OCI-M2 (cell line): ENCODE measurements around the gene BMP2K.

ENCODE experiments used
- DNase-seq: peaks from one replicate; lab custom pipeline; 2025; ENCODE audit not compliant: unreplicated experiment; lab: John Stamatoyannopoulos, UW

Gene BMP2K

DNA sequence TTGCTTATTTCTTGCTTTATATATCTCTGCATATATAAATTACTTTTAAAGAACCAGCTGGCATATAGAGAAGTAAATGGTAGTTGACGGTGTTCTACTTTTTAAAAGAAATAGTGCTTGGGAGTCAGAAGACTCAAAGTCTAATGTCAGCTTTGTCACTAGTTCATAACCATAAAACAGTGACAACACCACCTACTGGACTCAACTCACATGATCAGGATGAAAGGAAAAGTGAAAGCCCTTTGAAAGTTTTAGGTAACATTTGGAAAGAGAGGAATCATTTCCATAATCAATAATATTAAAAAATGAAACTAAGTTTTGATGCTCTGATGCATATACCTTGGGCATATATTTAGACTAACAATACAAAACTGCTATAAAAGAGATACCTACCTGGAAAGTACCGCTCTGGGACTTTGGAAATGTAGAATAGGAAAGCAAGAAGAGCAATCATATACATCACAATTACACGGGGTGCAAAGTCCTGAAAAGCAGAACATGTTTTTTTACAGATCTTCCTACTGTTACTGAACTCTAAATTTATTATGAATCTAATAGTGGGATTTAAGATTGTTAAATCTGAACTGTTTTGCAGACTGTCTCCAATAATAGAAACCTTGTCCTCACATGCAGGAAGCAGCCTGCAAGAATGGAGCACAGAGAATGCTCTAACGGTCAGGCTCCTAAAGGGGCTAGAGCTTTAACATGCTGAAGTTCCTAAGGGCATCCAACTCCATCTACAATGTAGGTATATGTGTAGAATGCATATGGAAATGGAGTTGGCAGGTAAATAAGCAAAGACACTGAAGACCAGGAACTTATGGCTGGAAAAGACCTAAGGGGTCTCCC lies 147.5 kb downstream of the BMP2K start:
- no peak for DNase-seq

GRCh38 chr4:78926826-78927225 lies 150.7 kb downstream of the BMP2K start:
- no peak for DNase-seq

DNA sequence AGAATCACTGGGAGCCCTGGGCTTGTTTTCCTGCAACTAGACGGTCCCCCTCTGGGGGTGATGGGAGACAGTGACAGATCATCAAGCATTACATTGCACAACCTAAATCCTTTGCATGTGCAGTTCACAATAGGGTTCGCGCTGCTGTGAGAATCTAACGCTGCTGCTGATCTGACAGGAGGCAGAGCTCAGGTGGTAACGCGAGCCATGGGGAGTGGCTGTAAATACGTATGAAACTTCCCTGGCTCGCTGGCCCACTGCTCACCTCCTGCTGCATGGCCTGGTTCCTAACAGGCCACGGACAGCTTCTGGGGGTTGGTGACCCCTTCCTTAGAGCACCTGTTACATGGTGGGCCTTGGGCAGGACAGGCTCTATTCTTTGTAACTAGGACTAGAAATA lies 152.7 kb downstream of the BMP2K start:
- DNase-seq, result no peak

DNA sequence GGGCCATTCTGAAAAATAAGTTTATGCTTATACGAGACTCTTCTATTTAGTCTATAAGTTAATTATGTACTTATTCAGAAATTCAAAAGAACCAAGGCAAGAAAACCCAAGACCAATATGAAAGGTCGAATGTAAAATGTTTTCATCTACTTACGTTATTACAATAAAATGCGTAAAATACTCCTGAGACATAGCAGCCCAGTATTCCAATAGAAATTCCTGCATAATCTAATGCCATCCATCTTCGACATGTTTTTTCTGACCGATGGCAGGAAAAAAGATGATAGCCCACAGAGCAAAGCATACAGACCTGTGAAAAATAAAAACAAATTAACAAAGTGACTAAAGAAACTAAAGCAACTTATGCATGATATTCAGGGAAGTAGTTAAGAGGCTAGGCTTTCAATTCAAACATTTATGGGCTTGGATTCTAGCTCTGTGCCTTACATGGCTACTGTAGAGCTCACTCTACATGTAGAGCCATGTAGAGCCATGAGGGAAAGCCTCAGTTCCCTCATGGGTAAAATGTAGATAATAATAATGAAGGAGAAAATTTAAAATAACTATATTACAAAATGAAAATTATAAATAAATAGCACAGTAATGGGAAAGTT lies 154.0 kb downstream of the BMP2K start:
- no peak for DNase-seq

- DNase-seq, result no peak
Measured at GRCh38 chr4:78936989-78937388, 160.8 kb downstream of the BMP2K start.

DNA sequence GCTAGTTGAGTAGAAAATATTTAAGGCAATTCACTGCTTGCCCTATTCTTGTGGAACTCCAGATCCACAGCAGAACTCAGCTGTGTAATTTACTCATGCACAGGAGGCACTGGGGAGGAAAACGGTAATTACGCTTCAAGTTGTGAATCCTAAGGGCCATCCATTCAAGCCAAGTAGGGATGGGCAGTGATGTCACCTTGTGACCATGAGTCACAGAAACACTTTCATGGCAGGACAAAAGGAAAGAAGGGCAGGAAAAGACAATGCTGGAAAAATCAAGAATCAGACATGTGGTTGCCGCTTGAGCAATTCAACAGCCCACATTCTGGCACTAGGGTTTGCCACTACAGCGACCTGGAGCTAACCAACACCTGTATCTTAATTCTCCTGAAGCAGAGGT lies 161.7 kb downstream of the BMP2K start:
- no peak for DNase-seq

DNA sequence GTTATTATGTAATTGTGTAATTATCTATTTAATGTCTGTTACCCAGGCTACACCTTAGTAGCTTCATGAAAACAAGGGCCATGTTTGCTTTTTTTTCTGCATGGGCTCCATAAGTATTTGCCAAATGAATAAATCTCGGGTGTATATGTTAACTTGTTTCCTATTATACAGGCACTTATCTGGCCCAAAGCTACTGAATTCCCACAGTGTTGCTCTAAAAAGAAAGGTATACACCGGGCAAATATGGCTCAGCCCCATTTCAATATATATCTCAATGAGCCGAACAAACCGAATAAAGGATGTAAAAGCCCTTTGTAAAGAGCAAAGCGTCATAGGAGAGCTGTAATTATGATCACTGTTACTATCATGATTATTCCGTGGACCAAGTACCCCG lies 162.3 kb downstream of the BMP2K start:
- DNase-seq, result no peak

- peak; percentile 19 for DNase-seq
Measured at GRCh38 chr4:78938868-78939666, 162.9 kb downstream of the BMP2K start, which contains the start of gene PAQR3. Gene PAQR3, minus strand, starts transcription at chr4:78939438. Its CDS starts 214 bp downstream, at chr4:78939224.

GRCh38 chr4:78939667-78940008 lies 163.5 kb downstream of the BMP2K start:
- no peak for DNase-seq

GRCh38 chr4:78940752-78941151 lies 164.6 kb downstream of the BMP2K start:
- DNase-seq, result no peak

DNA sequence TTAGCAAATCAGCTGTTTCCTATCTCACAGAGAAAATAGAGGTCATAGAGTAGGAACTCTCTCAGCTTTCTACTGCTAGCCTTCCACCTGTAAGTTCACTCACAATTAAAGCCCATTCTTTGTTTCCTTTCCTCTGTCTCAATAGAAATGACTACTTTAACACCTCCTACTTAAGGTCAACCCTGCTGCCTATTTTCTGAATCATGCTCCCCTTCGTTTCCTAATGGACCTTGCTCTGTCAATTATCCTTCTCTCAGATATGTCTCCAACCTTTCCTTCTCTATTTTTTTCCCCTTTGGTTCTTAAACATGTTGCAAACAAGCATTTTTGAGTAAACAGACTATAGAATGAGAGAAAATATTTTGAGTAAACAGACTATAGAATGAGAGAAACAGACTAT lies 168.2 kb downstream of the BMP2K start:
- DNase-seq, result no peak

- DNase-seq, result no peak
Measured at GRCh38 chr4:78945651-78946179, 169.6 kb downstream of the BMP2K start.

DNA sequence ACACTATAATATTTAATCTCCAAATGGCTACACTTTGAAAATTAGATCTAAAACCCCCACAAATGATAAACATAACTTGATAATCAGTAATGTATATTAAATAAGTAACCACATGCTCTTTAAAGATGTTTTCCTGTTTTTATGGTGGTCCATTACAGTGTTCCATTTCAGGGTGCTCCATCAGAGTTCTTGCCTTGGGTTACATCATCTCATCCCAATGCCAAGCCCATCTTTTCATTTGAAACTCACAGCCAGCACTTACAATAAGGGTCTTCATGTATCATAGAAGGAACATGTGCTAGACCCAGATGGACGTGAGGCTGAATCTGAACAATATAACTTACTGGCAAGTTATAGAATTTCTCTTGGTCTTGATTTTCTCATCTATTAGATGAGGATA lies 173.6 kb downstream of the BMP2K start:
- DNase-seq, result no peak

GRCh38 chr4:78951862-78952472 lies 175.8 kb downstream of the BMP2K start:
- DNase-seq, result no peak

DNA sequence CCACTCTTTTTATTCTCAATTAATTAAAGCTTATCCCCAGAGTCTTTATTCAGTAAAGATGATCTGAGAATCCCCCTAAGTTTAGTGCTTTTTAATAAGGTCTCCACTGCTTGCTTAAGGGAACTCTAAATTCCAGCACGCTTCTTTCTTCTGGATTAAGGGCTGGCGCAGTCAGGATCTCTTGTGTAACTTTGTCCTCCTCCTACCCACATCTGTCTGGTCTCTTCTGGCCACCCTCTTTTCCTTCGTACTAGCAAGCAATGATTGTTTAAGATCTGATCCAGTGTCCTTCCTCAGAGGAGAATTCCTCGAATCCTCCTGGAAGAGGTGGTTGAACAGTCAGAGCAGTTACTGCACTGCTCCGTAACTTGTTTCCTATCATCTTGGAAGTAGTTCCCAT lies 177.1 kb downstream of the BMP2K start:
- DNase-seq, result no peak

DNA sequence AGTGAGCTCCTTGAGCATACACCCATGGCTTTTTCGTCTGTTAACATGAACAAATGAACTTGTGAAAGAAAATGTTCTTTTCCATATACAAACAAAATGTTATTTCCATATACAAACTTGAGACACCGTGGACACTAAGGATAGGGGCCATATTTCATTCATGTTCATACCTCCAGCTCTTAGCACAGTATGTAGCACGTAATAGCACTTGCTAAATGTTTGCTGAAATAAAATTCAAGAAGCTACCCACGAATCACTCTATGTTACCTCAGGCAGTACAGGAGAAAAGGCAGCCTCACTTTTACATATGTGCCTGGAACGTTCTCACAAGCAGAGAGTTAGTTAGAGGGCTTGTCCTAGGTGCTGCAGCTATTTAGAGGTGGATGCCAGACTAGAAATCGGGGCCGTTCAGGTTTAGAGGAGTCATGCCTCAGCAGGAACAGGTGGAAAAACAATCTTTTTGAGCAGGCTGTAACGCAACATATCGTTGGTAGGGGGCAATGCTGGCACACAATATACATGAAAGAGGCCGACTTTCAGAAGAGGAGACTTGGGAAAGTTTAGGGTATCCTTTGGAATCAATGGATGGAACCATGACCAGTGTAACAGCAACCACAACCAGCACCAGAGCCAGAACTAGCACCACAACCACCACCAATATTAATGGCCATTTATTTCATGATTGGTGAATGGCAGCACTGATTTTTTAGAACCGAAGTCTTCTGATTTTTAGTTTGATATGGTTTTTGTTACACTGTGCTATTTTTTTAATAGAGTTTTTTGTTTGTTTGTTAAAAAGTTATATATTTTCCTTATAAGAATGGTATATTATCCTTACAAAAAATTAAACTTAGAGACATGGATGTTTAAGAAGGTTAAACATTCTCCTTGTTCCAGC lies 177.9 kb downstream of the BMP2K start:
- no peak for DNase-seq

DNA sequence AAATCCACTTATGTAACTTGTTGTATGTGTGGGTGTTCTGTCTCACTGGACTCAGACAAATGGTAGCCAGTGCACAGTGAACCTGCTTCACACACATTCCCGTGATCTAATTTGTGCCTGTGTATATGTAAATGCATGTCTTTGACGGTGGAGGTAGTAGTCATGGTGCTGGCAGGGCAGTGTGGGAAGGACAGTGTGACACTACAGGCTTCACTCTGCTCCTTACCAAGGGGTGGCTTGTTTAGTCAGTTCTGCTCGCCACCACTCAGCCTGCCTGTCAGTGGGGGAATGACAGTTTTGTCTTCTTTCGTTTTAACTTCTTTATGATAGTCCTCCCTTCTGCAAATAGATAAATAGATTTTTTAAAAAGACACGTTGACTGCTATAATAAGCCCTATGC lies 180.8 kb downstream of the BMP2K start:
- DNase-seq, result no peak

GRCh38 chr4:78960926-78961325 lies 184.8 kb downstream of the BMP2K start:
- no peak for DNase-seq
